Activated T-helper 2 cell treated with anti-CD3 and anti-CD28 coated beads, Interferon-gamma antibody, Interleukin-2, Interleukin-4, amounts not matched to agents 10 μg/mL and 5 μg/mL and 100 μg/mL, durations not matched to agents 14 hours and 24 hours and 36 hours (primary cell): ENCODE measurements around the gene ITGAV. TPM values are rescaled to one million over a fixed set of nuclear protein-coding genes. Genes with fewer than 3 reads are reported as not detected.

Source experiments
- DNase-seq: peaks from one replicate; pipeline ENCODE4 v3.0.0; 2021; ENCODE audit warnings: low spot score
- H3K27ac Mint-ChIP-seq: one replicate; pipeline ENCODE4 v1.8.0; 2021; ENCODE audit warnings: mixed read lengths
- H3K27me3 Mint-ChIP-seq: one replicate; pipeline ENCODE4 v1.8.0; 2021; ENCODE audit warnings: low read depth, mixed read lengths
- H3K36me3 Mint-ChIP-seq: one replicate; pipeline ENCODE4 v1.8.0; 2021; ENCODE audit warnings: low read depth, mixed read lengths
- H3K4me1 Mint-ChIP-seq: one replicate; pipeline ENCODE4 v1.8.0; 2021; ENCODE audit warnings: low read depth, mixed read lengths
- H3K4me3 Mint-ChIP-seq: one replicate; pipeline ENCODE4 v1.8.0; 2021; ENCODE audit warnings: low read depth, mild to moderate bottlenecking, moderate library complexity, mixed read lengths
- H3K9me3 Mint-ChIP-seq: one replicate; pipeline ENCODE4 v1.8.0; 2021; ENCODE audit warnings: mixed read lengths
- intact Hi-C: fragments of 100-400 bp; cut with micrococcal nuclease; formaldehyde crosslinking; loops from one replicate; pipeline ENCODE4 v1.15.1; 2023
- total RNA-seq: library from RNA; stranded (reverse); gene quantifications from 2 replicates; pipeline ENCODE4 v1.2.3, GENCODE V29; 2022

The ITGAV gene
- total RNA-seq, 1 donor from 2014 or later = 10.6 TPM

GRCh38 chr2:186607660-186608324 is 17.9 kb downstream of the ITGAV start:
- intact Hi-C loops = no loop called here
- H3K36me3 Mint-ChIP-seq = peaks cover 21% of the 10 kb centered on the region
- no peaks in the 10 kb centered on the region for H3K9me3 Mint-ChIP-seq
- H3K4me3 Mint-ChIP-seq = no peak overlapping the region
- no peak overlapping the region for H3K27ac Mint-ChIP-seq
- DNase-seq = no peak
- H3K27me3 Mint-ChIP-seq = no peaks in the 10 kb centered on the region
- no peaks in the 10 kb centered on the region for H3K4me1 Mint-ChIP-seq

- DNase-seq = no peak
- H3K27me3 Mint-ChIP-seq = no peaks in the 10 kb centered on the region
- no peaks in the 10 kb centered on the region for H3K9me3 Mint-ChIP-seq
- peaks cover 11% of the 10 kb centered on the region for H3K36me3 Mint-ChIP-seq
- no peak overlapping the region for H3K4me3 Mint-ChIP-seq
- no peak overlapping the region for H3K27ac Mint-ChIP-seq
- intact Hi-C loops = no loop called here
- peaks cover 2% of the 10 kb centered on the region for H3K4me1 Mint-ChIP-seq
Measured at GRCh38 chr2:186610785-186611184, 20.9 kb downstream of the ITGAV start.

- Mint-ChIP-seq H3K9me3 (no peaks in the 10 kb centered on the region), H3K4me3 (no peak overlapping the region), H3K4me1 (peaks cover 2% of the 10 kb centered on the region), H3K27ac (no peak overlapping the region), H3K27me3 (no peaks in the 10 kb centered on the region), H3K36me3 (peaks cover 6% of the 10 kb centered on the region)
- no peak for DNase-seq
- intact Hi-C loops = no loop called here
Measured at GRCh38 chr2:186611526-186611925, 21.7 kb downstream of the ITGAV start.

GRCh38 chr2:186612026-186612425 is 22.2 kb downstream of the ITGAV start:
- Mint-ChIP-seq H3K4me3 (no peak overlapping the region), H3K36me3 (peaks cover 3% of the 10 kb centered on the region), H3K27ac (no peak overlapping the region), H3K4me1 (peaks cover 2% of the 10 kb centered on the region), H3K27me3 (no peaks in the 10 kb centered on the region), H3K9me3 (no peaks in the 10 kb centered on the region)
- intact Hi-C loops = no loop called here
- DNase-seq = no peak

- no peaks in the 10 kb centered on the region for H3K27me3 Mint-ChIP-seq
- H3K9me3 Mint-ChIP-seq = no peaks in the 10 kb centered on the region
- no peak for DNase-seq
- no peak overlapping the region for H3K4me3 Mint-ChIP-seq
- H3K4me1 Mint-ChIP-seq = peaks cover 2% of the 10 kb centered on the region
- H3K27ac Mint-ChIP-seq = no peak overlapping the region
- H3K36me3 Mint-ChIP-seq = peaks cover 3% of the 10 kb centered on the region
- intact Hi-C loops = no loop called here
Measured at GRCh38 chr2:186612555-186613440, 22.9 kb downstream of the ITGAV start.

- Mint-ChIP-seq H3K36me3 (peaks cover 3% of the 10 kb centered on the region), H3K4me3 (no peak overlapping the region), H3K27me3 (no peaks in the 10 kb centered on the region), H3K9me3 (no peaks in the 10 kb centered on the region), H3K4me1 (peaks cover 2% of the 10 kb centered on the region), H3K27ac (no peak overlapping the region)
- intact Hi-C loops = no loop called here
- DNase-seq = no peak
Measured at GRCh38 chr2:186614373-186614772, 24.5 kb downstream of the ITGAV start.

- H3K36me3 Mint-ChIP-seq = peaks cover 3% of the 10 kb centered on the region
- no peaks in the 10 kb centered on the region for H3K27me3 Mint-ChIP-seq
- DNase-seq = no peak
- H3K9me3 Mint-ChIP-seq = no peaks in the 10 kb centered on the region
- H3K27ac Mint-ChIP-seq = no peak overlapping the region
- H3K4me3 Mint-ChIP-seq = no peak overlapping the region
- intact Hi-C loops = no loop called here
- H3K4me1 Mint-ChIP-seq = peaks cover 2% of the 10 kb centered on the region
Measured at GRCh38 chr2:186617148-186617547, 27.3 kb downstream of the ITGAV start.

GRCh38 chr2:186617771-186618170 is 27.9 kb downstream of the ITGAV start:
- Mint-ChIP-seq H3K36me3 (peaks cover 4% of the 10 kb centered on the region), H3K4me1 (peaks cover 2% of the 10 kb centered on the region), H3K27me3 (no peaks in the 10 kb centered on the region), H3K9me3 (no peaks in the 10 kb centered on the region), H3K4me3 (no peak overlapping the region), H3K27ac (no peak overlapping the region)
- no peak for DNase-seq
- intact Hi-C loops = no loop called here

- no peak for DNase-seq
- no peak overlapping the region for H3K4me3 Mint-ChIP-seq
- H3K27me3 Mint-ChIP-seq = no peaks in the 10 kb centered on the region
- H3K9me3 Mint-ChIP-seq = no peaks in the 10 kb centered on the region
- H3K36me3 Mint-ChIP-seq = peaks cover 9% of the 10 kb centered on the region
- H3K4me1 Mint-ChIP-seq = no peaks in the 10 kb centered on the region
- intact Hi-C loops = no loop called here
- no peak overlapping the region for H3K27ac Mint-ChIP-seq
Measured at GRCh38 chr2:186618696-186619095, 28.8 kb downstream of the ITGAV start.

- Mint-ChIP-seq H3K27me3 (no peaks in the 10 kb centered on the region), H3K27ac (no peak overlapping the region), H3K36me3 (peaks cover 19% of the 10 kb centered on the region), H3K4me1 (no peaks in the 10 kb centered on the region), H3K4me3 (no peak overlapping the region), H3K9me3 (no peaks in the 10 kb centered on the region)
- intact Hi-C loops = no loop called here
- no peak for DNase-seq
Measured at GRCh38 chr2:186623084-186623483, 33.2 kb downstream of the ITGAV start.

GRCh38 chr2:186624276-186624675 is 34.4 kb downstream of the ITGAV start:
- intact Hi-C loops = no loop called here
- H3K27ac Mint-ChIP-seq = no peak overlapping the region
- H3K9me3 Mint-ChIP-seq = no peaks in the 10 kb centered on the region
- H3K36me3 Mint-ChIP-seq = peaks cover 23% of the 10 kb centered on the region
- no peaks in the 10 kb centered on the region for H3K4me1 Mint-ChIP-seq
- no peak overlapping the region for H3K4me3 Mint-ChIP-seq
- no peak for DNase-seq
- H3K27me3 Mint-ChIP-seq = no peaks in the 10 kb centered on the region

GRCh38 chr2:186629250-186629996 is 39.6 kb downstream of the ITGAV start:
- peaks cover 7% of the 10 kb centered on the region for H3K36me3 Mint-ChIP-seq
- H3K4me3 Mint-ChIP-seq = no peak overlapping the region
- H3K9me3 Mint-ChIP-seq = no peaks in the 10 kb centered on the region
- no peak overlapping the region for H3K27ac Mint-ChIP-seq
- no peak for DNase-seq
- intact Hi-C loops = no loop called here
- H3K27me3 Mint-ChIP-seq = no peaks in the 10 kb centered on the region
- no peaks in the 10 kb centered on the region for H3K4me1 Mint-ChIP-seq

GRCh38 chr2:186632417-186632816 is 42.6 kb downstream of the ITGAV start:
- no peak overlapping the region for H3K4me3 Mint-ChIP-seq

More at GRCh38 chr2:186632417-186632816, 42.6 kb downstream of the ITGAV start:
- H3K27ac Mint-ChIP-seq = no peak overlapping the region
- no peaks in the 10 kb centered on the region for H3K27me3 Mint-ChIP-seq
- intact Hi-C loops = no loop called here
- peaks cover 6% of the 10 kb centered on the region for H3K36me3 Mint-ChIP-seq
- no peaks in the 10 kb centered on the region for H3K4me1 Mint-ChIP-seq
- no peaks in the 10 kb centered on the region for H3K9me3 Mint-ChIP-seq
- DNase-seq = no peak
